Subcutaneous abdominal adipose tissue (tissue), 5 donors: ENCODE measurements around the gene KRT10.

Experiments
- H3K27ac ChIP-seq: one replicate; pipeline ENCODE4 v1.7.0; 2013; ENCODE audit warnings: low read depth, mild to moderate bottlenecking, inconsistent platforms, low read length, moderate library complexity
- H3K27me3 ChIP-seq, 5 donors: one replicate each; pipeline ENCODE4 v1.7.0; 2013; ENCODE audit warnings: low read length in 5 of 5, inconsistent platforms in 1 of 5; ENCODE audit not compliant: control insufficient read depth in 5 of 5, insufficient read depth in 4 of 5
- H3K36me3 ChIP-seq, 5 donors: one replicate each; pipeline ENCODE4 v1.7.0; 2013; ENCODE audit warnings: low read length in 5 of 5; ENCODE audit not compliant: control insufficient read depth in 5 of 5, insufficient read depth in 5 of 5
- H3K4me1 ChIP-seq, 5 donors: one replicate each; pipeline ENCODE4 v1.7.0; 2013; ENCODE audit warnings: low read length in 5 of 5, mild to moderate bottlenecking in 3 of 5, moderate library complexity in 1 of 5; ENCODE audit not compliant: control insufficient read depth in 5 of 5, insufficient read depth in 5 of 5
- H3K4me3 ChIP-seq, 5 donors: one replicate each; pipeline ENCODE4 v1.7.0; 2013; ENCODE audit warnings: low read length in 5 of 5, low read depth in 1 of 5
- H3K9ac ChIP-seq, 5 donors: one replicate each; pipeline ENCODE4 v1.7.0; 2013; ENCODE audit warnings: low read length in 5 of 5, mild to moderate bottlenecking in 4 of 5, moderate library complexity in 3 of 5
- H3K9me3 ChIP-seq, 5 donors: one replicate each; pipeline ENCODE4 v1.7.0; 2013; ENCODE audit warnings: low read length in 5 of 5; ENCODE audit not compliant: control insufficient read depth in 5 of 5
- donor health status: healthy.
- donor health status: healthy.
- donor health status: healthy.
- donor health status: healthy.
- donor health status: healthy.

Gene KRT10

DNA sequence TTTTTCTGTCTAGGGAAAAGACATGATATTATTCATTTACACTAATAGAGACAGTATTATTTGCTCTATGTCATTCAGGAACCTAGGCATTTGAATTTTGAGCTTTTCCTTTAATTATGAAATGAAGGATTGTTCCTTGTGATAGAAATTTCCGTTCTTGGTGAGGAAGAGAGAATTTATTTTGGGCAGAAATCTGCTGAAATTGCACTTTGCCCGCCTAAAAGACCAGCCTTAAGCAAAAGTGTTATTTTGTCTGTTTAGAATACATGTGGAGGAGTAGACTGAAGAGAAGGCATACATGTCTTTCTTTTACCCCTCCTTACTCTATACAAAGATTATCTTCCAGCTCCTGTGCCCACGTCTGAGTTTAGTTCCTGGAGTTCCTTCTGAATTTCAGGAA lies 16.8 kb upstream of the KRT10 start:
- Histone ChIP-seq H3K27me3 (no peaks in the 10 kb centered on the region), H3K4me1 (no peaks in the 10 kb centered on the region), H3K36me3 (peaks cover 7 to 14% (median 12%) of the 10 kb centered on the region in 5 donors), H3K9me3 (no peaks in the 10 kb centered on the region), H3K27ac (no peak overlapping the region), H3K9ac (no peak overlapping the region), H3K4me3 (no peak overlapping the region)

GRCh38 chr17:40836020-40836419 lies 13.6 kb upstream of the KRT10 start:
- H3K4me3 ChIP-seq: no peak overlapping the region
- no peak overlapping the region for H3K27ac ChIP-seq
- H3K36me3 ChIP-seq: peaks cover 8 to 14% (median 12%) of the 10 kb centered on the region in 5 donors
- H3K9me3 ChIP-seq: no peaks in the 10 kb centered on the region
- no peaks in the 10 kb centered on the region for H3K27me3 ChIP-seq
- H3K4me1 ChIP-seq: peaks cover 0 to 3% (median 0%) of the 10 kb centered on the region in 5 donors
- no peak overlapping the region for H3K9ac ChIP-seq

DNA sequence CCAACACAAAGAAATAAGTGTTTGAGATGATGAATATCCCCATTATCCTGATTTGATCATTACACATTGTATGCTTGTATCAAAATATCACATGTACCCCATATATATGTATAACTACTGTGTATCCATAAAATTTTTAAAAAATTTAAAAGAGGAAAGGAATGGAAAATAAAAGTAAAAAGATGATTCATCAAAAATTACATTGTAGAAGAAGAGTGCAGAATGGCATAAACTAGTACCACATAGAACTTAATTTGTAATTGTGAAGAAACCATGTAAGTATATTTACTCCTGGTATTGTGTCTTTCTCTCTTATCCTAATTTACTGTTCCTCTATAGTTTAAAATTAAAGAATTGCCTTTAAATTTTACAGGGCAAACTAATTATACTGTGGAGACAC lies 11.5 kb upstream of the KRT10 start:
- H3K36me3 ChIP-seq: peaks cover 8 to 14% (median 12%) of the 10 kb centered on the region in 5 donors

DNA sequence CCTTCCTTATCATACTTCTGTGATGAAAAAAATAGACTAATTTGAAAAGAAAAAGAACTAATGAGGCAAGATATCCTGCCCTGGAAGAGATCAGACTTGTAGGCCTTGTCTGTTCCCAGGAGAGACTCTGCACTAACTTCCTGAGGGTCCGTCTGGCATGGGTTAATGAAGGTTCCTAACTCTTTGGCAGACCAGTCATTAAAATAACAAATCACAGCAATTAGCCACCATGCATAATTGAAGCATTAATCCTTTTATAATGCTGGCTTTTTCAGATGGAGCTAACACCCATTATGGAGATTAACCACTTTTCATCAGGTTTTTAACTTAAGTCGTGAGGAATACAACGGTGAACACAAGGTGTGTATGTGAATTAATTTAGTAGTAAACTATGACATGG lies 10.4 kb upstream of the KRT10 start:
- H3K27ac ChIP-seq: no peak overlapping the region
- H3K4me3 ChIP-seq: no peak overlapping the region
- H3K27me3 ChIP-seq: no peaks in the 10 kb centered on the region
- peaks cover 0 to 10% (median 0%) of the 10 kb centered on the region in 5 donors for H3K4me1 ChIP-seq
- no peaks in the 10 kb centered on the region for H3K9me3 ChIP-seq
- no peak overlapping the region for H3K9ac ChIP-seq
- peaks cover 8 to 14% (median 12%) of the 10 kb centered on the region in 5 donors for H3K36me3 ChIP-seq

More for the DNA sequence above, 11.5 kb upstream of the KRT10 start:
- H3K9ac ChIP-seq: no peak overlapping the region
- H3K27ac ChIP-seq: no peak overlapping the region
- peaks cover 0 to 3% (median 0%) of the 10 kb centered on the region in 5 donors for H3K4me1 ChIP-seq
- H3K27me3 ChIP-seq: no peaks in the 10 kb centered on the region
- H3K4me3 ChIP-seq: no peak overlapping the region
- no peaks in the 10 kb centered on the region for H3K9me3 ChIP-seq

GRCh38 chr17:40830085-40830776 lies 7.8 kb upstream of the KRT10 start:
- Histone ChIP-seq H3K27ac (no peak overlapping the region), H3K27me3 (no peaks in the 10 kb centered on the region), H3K4me3 (no peak overlapping the region), H3K4me1 (peaks cover 0 to 10% (median 0%) of the 10 kb centered on the region in 5 donors), H3K9me3 (no peaks in the 10 kb centered on the region), H3K36me3 (peaks cover 3 to 9% (median 7%) of the 10 kb centered on the region in 5 donors), H3K9ac (no peak overlapping the region)

- H3K27ac ChIP-seq: no peak overlapping the region
- H3K9me3 ChIP-seq: no peaks in the 10 kb centered on the region
- H3K9ac ChIP-seq: no peak overlapping the region
- peaks cover 0 to 10% (median 0%) of the 10 kb centered on the region in 5 donors for H3K4me1 ChIP-seq
- H3K27me3 ChIP-seq: no peaks in the 10 kb centered on the region
- no peak overlapping the region for H3K4me3 ChIP-seq
- no peaks in the 10 kb centered on the region for H3K36me3 ChIP-seq
Measured at GRCh38 chr17:40828454-40829044, 6.1 kb upstream of the KRT10 start.

GRCh38 chr17:40827746-40828453 lies 5.5 kb upstream of the KRT10 start:
- Histone ChIP-seq H3K36me3 (no peaks in the 10 kb centered on the region), H3K27ac (no peak overlapping the region), H3K9me3 (no peaks in the 10 kb centered on the region), H3K4me1 (peaks cover 0 to 10% (median 0%) of the 10 kb centered on the region in 5 donors), H3K4me3 (no peak overlapping the region), H3K27me3 (no peaks in the 10 kb centered on the region), H3K9ac (no peak overlapping the region)

GRCh38 chr17:40825599-40825998 lies 3.2 kb upstream of the KRT10 start:
- no peak overlapping the region for H3K4me3 ChIP-seq
- H3K27me3 ChIP-seq: no peaks in the 10 kb centered on the region
- peaks cover 0 to 7% (median 2%) of the 10 kb centered on the region in 5 donors for H3K4me1 ChIP-seq
- no peak overlapping the region for H3K9ac ChIP-seq
- no peak overlapping the region for H3K27ac ChIP-seq
- H3K36me3 ChIP-seq: peaks cover 0 to 5% (median 0%) of the 10 kb centered on the region in 5 donors
- H3K9me3 ChIP-seq: no peaks in the 10 kb centered on the region

DNA sequence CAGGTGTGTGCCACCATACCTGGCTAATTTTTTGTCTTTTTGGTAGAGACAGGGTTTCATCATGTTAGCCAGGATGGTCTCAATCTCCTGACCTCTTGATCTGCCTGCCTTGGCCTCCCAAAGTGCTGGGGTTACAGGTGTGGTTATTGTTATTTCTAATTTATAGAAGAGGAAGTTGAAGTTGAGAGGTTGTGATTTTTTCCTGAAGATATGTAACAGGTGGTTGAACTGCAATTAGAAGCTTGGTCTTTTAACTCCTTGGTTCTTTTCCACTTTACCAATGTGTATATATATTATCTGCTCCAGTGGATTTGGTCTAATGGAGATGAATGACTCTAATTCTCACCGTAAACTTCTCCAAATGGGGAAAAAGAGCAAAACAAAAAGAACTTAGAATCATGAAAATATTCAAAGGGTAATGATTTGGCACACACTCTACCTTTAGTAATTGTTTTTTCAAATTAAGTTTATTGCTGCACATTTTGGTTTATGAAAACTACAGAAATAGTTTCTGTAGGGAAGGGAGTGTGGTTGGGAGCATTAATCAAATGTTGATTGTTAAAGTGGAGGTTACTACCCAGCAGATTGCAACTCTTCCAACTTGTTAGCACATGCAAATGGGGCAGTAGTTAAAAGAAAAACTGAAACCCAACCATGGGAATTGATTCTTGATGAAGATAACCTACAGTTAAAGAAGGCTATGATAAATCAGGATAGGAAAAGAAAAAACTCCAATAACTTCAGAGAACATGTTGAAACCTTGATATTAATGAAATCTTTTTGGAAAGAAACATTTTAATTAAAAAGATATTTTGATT lies 1.8 kb upstream of the KRT10 start:
- Histone ChIP-seq H3K9me3 (no peaks in the 10 kb centered on the region), H3K27ac (no peak overlapping the region), H3K27me3 (no peaks in the 10 kb centered on the region), H3K36me3 (peaks cover 0 to 5% (median 0%) of the 10 kb centered on the region in 5 donors), H3K4me3 (no peak overlapping the region), H3K9ac (no peak overlapping the region), H3K4me1 (peaks cover 3 to 19% (median 12%) of the 10 kb centered on the region in 5 donors)
